Measurements from ENCODE around the gene TSSK6. TPM values are rescaled to one million over a fixed set of nuclear protein-coding genes. Genes with fewer than 3 reads are reported as not detected.

Gene TSSK6
- total RNA-seq, 2 experiments from 2014 or later: 4.5 TPM

DNA sequence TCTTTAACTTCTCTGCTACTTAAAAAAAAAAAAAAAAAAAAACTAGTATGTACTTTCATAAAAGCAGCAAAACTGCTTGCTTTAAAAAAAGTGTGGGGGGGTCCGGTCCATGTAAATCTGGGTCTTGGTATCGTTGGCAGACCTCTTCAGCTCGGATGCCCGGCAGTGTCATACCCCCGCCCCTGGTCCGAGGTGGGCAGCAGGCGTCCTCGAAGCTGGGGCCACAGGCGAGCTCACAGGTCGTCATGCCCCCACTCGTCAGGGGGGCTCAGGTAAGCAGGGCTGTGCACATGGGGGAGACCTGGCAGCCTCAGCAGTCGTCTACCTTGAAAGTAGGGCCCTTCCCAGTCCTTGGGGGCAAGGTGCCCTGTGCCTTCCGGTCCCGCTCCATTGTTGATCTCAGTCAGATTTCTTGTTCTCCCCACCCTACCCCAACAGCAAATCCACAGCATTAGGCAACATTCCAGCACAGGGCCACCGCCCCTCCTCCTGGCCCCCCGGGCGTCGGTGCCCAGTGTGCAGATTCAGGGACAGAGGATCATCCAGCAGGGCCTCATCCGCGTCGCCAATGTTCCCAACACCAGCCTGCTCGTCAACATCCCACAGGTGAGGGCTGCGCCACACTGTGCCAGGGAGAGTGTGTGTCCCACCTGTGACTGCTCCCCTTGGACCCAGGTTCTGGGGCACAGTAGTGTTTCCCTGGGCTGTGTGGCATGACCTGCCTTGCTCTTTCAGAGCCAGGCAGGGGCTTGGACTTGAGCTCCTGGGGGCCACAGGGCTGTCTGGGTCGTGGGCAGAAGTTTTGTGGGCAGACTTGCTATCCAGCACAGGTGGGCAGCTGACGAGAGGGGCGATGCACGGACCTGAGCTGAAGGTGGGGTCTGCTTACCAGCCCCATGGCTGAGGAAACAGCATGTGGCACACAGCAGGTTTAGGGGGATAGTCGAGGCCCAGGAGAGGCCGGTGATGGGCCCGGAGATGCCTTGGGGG, 19.4 kb downstream of the TSSK6 start:
- Mint-ChIP-seq H3K27me3 (ENCODE audit: low read depth) (no peaks in the 10 kb centered on the region), H3K27ac (no peak overlapping the region), H3K36me3 (ENCODE audit: low read depth) (peaks cover 19% of the 10 kb centered on the region), H3K9me3 (no peaks in the 10 kb centered on the region), H3K4me3 (no peak overlapping the region), H3K4me1 (ENCODE audit: low read depth) (peaks cover 2% of the 10 kb centered on the region)
- DNase-seq: no peak
- CTCF ChIA-PET: no interaction called here
- intact Hi-C loops (cut with micrococcal nuclease): no loop called here

DNA sequence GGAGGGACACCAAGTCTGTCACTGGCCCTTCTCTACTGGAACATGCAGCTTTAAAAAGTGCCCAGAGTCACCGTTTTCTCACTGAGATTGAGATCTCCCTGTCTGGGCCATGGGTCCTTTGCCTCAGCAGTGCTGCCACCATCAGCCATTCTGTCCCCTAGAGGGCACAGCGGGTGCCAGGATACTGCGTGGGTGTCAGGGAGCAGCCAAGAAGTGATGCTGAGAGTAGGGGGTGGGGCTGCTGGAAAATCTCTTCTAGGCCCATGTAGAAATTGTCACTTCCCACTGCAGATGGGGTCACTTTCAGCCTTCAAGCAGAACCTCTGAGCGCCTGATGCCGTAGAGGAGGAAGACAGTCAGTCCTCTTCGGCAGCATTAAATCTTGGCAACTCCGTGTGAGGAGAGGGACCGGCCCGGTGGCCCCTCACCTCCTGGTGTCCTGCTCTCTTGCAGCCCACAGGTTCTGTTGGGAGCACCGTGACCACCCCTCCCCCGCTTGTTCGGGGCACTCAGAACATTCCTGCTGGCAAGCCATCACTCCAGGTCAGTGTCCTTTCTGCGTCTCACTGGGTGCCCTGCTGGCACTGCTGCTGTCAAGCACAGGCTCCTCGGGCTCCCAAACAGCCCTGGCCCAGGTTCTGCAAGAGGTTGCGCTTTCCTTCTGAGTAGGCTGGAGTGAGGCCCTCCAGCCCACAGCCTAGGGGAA, 21.4 kb downstream of the TSSK6 start:
- no peaks in the 10 kb centered on the region for H3K9me3 Mint-ChIP-seq
- peaks cover 17% of the 10 kb centered on the region for H3K36me3 Mint-ChIP-seq (ENCODE audit: low read depth)
- CTCF ChIA-PET: interaction anchor here (6.6 kb wide), 1 partner anchor 129 kb away, joined by 162 read pairs; no protein-coding TSS in a partner anchor
- peak overlapping the region; percentile 16 for H3K27ac Mint-ChIP-seq
- no peaks in the 10 kb centered on the region for H3K27me3 Mint-ChIP-seq (ENCODE audit: low read depth)
- H3K4me1 Mint-ChIP-seq (ENCODE audit: low read depth): peaks cover 21% of the 10 kb centered on the region
- no peak overlapping the region for H3K4me3 Mint-ChIP-seq
- DNase-seq: no peak
- intact Hi-C loops (cut with micrococcal nuclease): no loop called here

DNA sequence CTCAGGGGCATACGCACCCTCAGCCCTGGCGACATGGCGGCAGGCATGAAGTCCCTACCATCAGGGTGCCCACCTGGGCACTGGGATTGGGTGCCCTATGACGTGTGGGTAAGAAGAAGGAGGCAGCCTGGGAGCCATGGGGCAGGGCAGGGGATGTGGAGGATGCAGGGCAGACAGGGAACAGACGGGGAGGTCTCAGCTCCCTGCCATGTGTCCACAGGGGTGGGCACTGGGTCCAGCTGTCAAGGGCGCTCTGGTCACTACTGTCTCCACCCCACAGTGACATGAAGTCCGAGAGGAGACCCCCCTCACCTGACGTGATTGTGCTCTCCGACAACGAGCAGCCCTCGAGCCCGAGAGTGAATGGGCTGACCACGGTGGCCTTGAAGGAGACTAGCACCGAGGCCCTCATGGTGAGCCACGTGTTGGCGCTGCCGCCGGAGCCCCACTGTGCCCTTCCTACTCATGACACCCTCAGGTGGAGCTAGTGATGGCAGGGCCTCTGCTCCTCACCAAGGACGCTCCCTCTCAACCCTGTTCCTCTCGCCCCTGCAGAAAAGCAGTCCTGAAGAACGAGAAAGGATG, 23.2 kb downstream of the TSSK6 start:
- Mint-ChIP-seq H3K36me3 (ENCODE audit: low read depth) (peaks cover 16% of the 10 kb centered on the region), H3K9me3 (no peaks in the 10 kb centered on the region), H3K4me1 (ENCODE audit: low read depth) (peaks cover 38% of the 10 kb centered on the region), H3K4me3 (no peak overlapping the region), H3K27me3 (ENCODE audit: low read depth) (no peaks in the 10 kb centered on the region), H3K27ac (no peak overlapping the region)
- CTCF ChIA-PET: interaction anchor here (0.6 to 6.6 kb wide), 6 partner anchors 15 to 907 kb away, joined by 3 to 162 read pairs (median 10); partner anchors contain the start of gene GATAD2A
- no peak for DNase-seq
- intact Hi-C loops (cut with micrococcal nuclease): no loop called here

DNA sequence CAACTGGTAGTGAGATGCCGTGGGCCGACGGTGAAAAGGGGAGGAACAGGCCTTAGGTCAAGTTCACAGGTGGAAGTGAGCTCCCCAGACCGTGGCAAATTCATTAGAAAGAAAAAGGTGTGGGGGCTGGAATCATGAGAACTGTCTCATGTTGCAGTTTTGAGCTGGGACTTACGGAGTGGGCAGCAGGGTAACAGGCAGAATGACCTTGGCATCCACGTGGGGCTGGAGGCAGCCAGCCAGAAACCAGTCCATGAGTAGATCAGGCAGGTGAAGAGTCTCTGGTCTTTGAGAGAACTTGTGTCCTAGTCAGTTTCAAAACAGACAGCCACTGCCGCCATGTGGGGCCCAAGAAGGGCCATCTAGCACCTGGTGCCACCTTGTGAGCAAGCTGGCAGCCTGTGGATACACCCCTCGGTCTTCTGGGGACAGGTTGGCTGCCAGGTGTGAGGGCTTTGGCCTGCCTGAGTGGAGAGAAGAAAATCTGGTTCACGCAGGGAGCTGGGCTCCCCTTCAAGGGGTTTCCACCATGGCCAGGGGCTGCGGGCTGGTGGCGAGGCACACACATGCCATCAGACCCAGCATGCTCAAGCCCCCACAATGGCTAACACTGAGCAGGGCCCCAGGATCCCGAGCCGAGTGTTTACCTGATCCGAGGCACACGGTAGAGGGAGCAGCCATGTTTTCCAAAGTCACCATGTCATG, 23.9 kb downstream of the TSSK6 start:
- Mint-ChIP-seq H3K4me3 (no peak overlapping the region), H3K27ac (no peak overlapping the region), H3K4me1 (ENCODE audit: low read depth) (peaks cover 44% of the 10 kb centered on the region), H3K36me3 (ENCODE audit: low read depth) (peaks cover 12% of the 10 kb centered on the region), H3K27me3 (ENCODE audit: low read depth) (no peaks in the 10 kb centered on the region), H3K9me3 (no peaks in the 10 kb centered on the region)
- CTCF ChIA-PET: interaction anchor here (0.7 to 6.6 kb wide), 12 partner anchors 16 to 267 kb away, joined by 3 to 162 read pairs (median 4); partner anchors contain the start of gene GATAD2A
- intact Hi-C loops (cut with micrococcal nuclease): no loop called here
- DNase-seq: no peak

DNA sequence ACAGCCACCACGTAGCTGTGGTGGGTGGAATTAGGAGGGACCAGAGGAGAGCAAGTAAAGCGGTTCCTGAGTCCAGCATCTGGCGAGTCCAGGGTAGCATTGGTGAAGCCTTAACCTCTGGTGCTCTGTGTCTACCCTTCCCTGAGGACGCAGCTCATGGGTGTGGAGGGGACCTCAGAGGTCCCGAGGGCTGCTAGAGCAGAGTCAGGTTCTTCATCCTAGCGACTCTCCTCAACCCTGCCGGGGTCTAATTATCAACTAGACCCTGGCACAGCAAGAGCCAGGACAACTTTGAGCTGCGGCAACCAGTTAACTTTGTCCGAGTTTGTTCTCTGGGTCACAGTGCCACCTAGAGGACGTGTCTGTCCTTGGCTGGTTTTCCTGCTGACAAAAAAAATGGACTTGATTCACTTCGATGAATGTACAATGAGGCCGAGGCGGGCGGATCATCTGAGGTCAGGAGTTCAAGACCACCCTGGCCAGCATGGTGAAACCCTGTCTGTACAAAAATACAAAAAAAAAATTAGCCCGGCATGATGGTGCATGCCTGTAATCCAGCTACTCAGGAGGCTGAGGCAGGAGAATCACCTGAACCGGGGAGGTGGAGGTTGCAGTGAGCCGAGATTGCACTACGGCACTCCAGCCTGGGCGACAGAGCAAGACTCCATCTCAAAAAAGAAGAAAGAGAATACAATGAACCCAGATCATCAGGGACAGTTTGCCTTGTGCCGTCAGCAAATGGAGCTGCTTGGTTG, 25.0 kb downstream of the TSSK6 start:
- Mint-ChIP-seq H3K36me3 (ENCODE audit: low read depth) (peaks cover 11% of the 10 kb centered on the region), H3K4me1 (ENCODE audit: low read depth) (peaks cover 46% of the 10 kb centered on the region), H3K4me3 (no peak overlapping the region), H3K27ac (peak overlapping the region; percentile 96), H3K9me3 (no peaks in the 10 kb centered on the region), H3K27me3 (ENCODE audit: low read depth) (no peaks in the 10 kb centered on the region)
- peak; percentile 93 for DNase-seq
- intact Hi-C loops (cut with micrococcal nuclease): loop anchor here (1.0 kb wide), 3 partner anchors 124 to 344 kb away; no protein-coding TSS in a partner anchor
- CTCF ChIA-PET: interaction anchor here (0.7 to 6.6 kb wide), 30 partner anchors 9 to 306 kb away, joined by 3 to 162 read pairs (median 4); partner anchors contain the start of gene GATAD2A

DNA sequence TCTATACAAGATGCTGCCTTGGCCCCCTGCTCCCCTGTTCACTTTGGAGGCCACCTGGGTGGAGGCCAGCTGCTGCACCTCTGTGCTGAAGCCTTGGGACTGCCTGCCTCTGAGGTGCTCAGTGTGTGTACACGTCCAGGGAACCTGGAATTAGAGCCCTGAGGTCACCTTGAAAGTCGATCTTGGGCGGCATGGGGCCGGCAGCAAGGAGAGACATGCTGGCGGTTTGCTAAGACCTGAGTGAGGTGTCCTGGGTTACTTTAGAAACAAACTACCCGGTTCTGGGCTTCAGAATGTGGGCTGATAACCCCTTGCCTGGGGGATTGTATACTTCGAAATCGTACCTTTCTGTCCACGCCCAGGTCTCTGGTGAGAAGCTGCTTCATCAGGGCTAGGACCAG, 25.5 kb downstream of the TSSK6 start:
- no peaks in the 10 kb centered on the region for H3K27me3 Mint-ChIP-seq (ENCODE audit: low read depth)
- CTCF ChIA-PET: interaction anchor here (0.7 to 6.6 kb wide), 23 partner anchors 9 to 305 kb away, joined by 3 to 162 read pairs (median 5); partner anchors contain the start of gene GATAD2A
- no peaks in the 10 kb centered on the region for H3K9me3 Mint-ChIP-seq
- intact Hi-C loops (cut with micrococcal nuclease): loop anchor here (1.0 kb wide), 10 partner anchors 26 to 427 kb away; partner anchors contain the start of genes BORCS8, GATAD2A, MAU2 and NDUFA13
- peaks cover 9% of the 10 kb centered on the region for H3K36me3 Mint-ChIP-seq (ENCODE audit: low read depth)
- DNase-seq: peak; percentile 21
- H3K4me1 Mint-ChIP-seq (ENCODE audit: low read depth): peaks cover 50% of the 10 kb centered on the region
- H3K4me3 Mint-ChIP-seq: no peak overlapping the region
- H3K27ac Mint-ChIP-seq: peak overlapping the region; percentile 96

DNA sequence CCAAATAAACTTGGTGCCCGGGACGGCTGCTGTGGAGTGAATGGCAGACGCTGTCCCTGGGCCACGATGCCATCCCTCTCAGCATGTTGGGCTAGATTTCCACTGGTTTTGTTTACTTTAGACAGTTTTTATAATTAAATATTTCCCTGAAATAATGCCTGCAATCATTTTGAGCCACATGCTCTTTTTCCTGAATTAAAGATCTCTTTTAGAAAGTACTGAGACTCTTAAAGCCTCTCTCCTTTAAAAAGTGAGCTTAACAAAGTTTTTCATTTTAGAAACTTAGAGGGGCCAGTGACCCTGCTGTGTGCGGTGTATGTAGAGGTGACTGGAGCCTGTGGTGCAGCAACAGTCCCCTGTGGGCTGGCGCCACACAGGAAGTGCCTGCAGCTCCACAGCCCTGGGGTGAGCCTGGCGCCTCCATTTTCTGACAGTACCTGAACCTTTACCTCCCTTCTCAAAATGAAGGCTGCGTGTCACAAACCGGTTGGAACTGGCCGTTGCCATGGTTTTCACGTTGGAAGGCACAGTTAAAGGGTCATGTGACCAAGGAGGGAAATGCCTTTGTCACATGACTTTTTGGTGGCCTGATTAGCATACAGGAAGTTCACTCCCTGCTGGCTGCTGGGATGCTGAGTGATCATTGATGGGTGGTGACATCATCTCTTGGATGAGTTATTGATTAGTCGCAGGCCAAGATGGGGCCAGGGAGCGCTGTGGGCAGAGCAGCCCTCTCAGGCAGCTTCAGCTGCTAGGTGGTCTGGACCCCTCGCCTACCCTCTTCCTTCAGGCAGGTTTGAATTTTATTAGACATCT, 26.3 kb downstream of the TSSK6 start:
- intact Hi-C loops (cut with micrococcal nuclease): loop anchor here (1.0 kb wide), 7 partner anchors 27 to 426 kb away; partner anchors contain the start of genes BORCS8, GATAD2A, MAU2 and NDUFA13
- Mint-ChIP-seq H3K4me3 (peak overlapping the region; percentile 46), H3K4me1 (ENCODE audit: low read depth) (peaks cover 53% of the 10 kb centered on the region), H3K9me3 (no peaks in the 10 kb centered on the region), H3K27me3 (ENCODE audit: low read depth) (no peaks in the 10 kb centered on the region), H3K36me3 (ENCODE audit: low read depth) (peaks cover 4% of the 10 kb centered on the region), H3K27ac (peak overlapping the region; percentile 96)
- CTCF ChIA-PET: interaction anchor here (0.8 to 6.6 kb wide), 15 partner anchors 9 to 124 kb away, joined by 3 to 162 read pairs (median 6); partner anchors contain the start of gene GATAD2A
- peak; percentile 97 for DNase-seq

DNA sequence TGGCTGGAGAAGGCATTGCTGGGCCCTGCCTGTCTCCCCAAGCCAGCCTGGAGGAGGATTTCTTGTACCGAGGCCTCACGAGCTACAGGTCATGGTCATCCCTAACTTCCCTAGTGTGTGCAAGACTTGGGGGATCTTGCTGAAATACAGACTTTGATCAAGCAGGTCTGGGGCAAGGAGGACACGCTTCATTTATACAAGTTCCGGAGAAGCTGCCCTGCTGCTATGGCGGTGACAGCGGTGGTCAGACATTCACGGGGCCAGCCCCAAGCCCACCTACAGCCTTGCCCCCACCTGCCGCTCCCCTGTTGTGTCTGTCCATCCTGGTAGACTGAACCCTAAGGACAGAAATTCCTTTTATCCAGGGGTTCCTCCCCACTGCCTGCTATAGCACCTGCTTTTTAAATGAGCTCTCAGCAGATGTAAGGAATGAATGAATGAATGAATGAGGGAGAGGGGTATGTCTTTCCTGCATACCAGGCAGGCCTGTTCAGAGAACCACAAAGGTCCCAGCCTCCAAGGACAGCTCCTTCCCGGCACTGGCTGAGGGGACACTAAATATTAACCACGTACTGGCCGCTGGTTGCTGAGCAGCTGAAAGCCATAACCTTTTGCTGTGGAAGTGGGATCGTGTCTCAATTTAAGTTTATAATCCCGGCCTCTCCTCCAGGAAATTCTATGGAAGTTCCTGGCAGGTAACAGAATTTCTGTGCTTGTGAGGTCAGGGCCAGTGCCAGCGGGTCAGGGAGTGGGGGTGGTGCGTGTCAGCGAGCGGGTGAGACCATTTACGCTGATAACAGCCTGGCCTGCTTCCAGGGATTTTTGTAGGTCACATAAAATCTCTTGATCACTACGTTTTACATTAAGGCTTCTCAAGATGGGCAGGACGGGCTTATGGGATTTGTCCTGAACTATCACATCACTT, 27.1 kb downstream of the TSSK6 start:
- intact Hi-C loops (cut with micrococcal nuclease): no loop called here
- H3K4me3 Mint-ChIP-seq: peak overlapping the region; percentile 46
- peak overlapping the region; percentile 96 for H3K27ac Mint-ChIP-seq
- H3K9me3 Mint-ChIP-seq: no peaks in the 10 kb centered on the region
- no peaks in the 10 kb centered on the region for H3K27me3 Mint-ChIP-seq (ENCODE audit: low read depth)
- H3K4me1 Mint-ChIP-seq (ENCODE audit: low read depth): peaks cover 57% of the 10 kb centered on the region
- no peak for DNase-seq
- H3K36me3 Mint-ChIP-seq (ENCODE audit: low read depth): peaks cover 5% of the 10 kb centered on the region
- CTCF ChIA-PET: interaction anchor here (0.6 to 6.6 kb wide), 8 partner anchors 12 to 123 kb away, joined by 3 to 162 read pairs (median 4); partner anchors contain the start of gene GATAD2A

DNA sequence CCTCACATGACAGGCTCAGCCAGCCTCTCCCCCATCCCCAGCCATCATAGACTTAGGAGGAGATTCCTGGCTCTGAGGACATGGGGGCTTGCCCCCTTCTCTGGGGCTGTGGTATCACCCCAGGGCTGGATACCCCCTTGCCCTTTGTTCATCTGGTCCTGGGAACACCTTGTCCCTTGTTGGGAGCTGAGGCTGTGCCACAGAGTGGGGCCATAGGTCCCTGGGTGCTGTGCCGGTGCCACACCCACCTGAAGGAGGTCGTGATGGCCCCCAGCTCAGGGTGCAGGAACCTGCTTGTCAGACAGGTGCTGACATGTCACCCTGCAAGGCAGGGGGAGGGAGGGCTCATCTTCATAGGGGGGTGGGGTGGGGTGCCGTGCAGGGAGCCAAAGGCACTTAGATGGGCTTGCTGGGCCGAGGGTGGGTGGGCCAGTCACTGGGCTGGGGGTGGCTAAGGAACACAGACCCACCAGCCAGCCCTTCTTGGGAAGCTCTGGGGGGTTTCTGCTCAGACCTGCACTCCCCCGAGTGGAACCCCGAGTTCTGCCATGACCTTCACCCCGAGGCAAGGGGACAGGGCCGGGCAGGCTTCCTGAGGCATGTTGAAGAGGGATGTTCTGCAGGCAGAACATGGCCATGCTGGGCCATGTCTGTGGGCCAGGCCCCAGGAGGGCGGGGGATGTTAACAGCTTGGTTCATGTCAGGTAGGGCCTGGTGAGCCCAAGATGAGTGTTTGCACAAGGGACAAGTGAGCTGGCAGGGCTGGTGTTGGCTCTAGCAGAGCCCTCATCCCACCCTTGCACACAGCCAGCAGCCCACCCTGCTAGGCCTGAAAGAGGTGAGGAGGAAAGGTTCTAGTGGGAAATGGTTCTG, 28.0 kb downstream of the TSSK6 start:
- CTCF ChIA-PET: interaction anchor here (6.6 kb wide), 1 partner anchor 122 kb away, joined by 162 read pairs; no protein-coding TSS in a partner anchor
- H3K36me3 Mint-ChIP-seq (ENCODE audit: low read depth): peaks cover 6% of the 10 kb centered on the region
- intact Hi-C loops (cut with micrococcal nuclease): no loop called here
- H3K27ac Mint-ChIP-seq: peak overlapping the region; percentile 96
- peaks cover 62% of the 10 kb centered on the region for H3K4me1 Mint-ChIP-seq (ENCODE audit: low read depth)
- H3K27me3 Mint-ChIP-seq (ENCODE audit: low read depth): no peaks in the 10 kb centered on the region
- DNase-seq: no peak
- H3K9me3 Mint-ChIP-seq: no peaks in the 10 kb centered on the region
- no peak overlapping the region for H3K4me3 Mint-ChIP-seq
